Osteocyte (in vitro differentiated cells): ENCODE results near the gene AK1. TPM values are rescaled to one million over a fixed set of nuclear protein-coding genes. Genes with fewer than 3 reads are reported as not detected.

Experiments
- DNase-seq: peaks from one replicate; pipeline ENCODE4 v3.0.0; 2021; ENCODE audit warnings: mixed read lengths; ENCODE audit not compliant: unreplicated experiment; ENCODE audit errors: extremely low spot score
- H3K27ac Mint-ChIP-seq: one replicate; pipeline ENCODE4 v1.8.0; 2021; ENCODE audit warnings: mild to moderate bottlenecking, mixed read lengths; ENCODE audit not compliant: unreplicated experiment
- H3K27me3 Mint-ChIP-seq: one replicate; pipeline ENCODE4 v1.8.0; 2021; ENCODE audit warnings: mixed read lengths; ENCODE audit not compliant: unreplicated experiment
- H3K36me3 Mint-ChIP-seq: one replicate; pipeline ENCODE4 v1.8.0; 2021; ENCODE audit warnings: mixed read lengths; ENCODE audit not compliant: unreplicated experiment
- H3K4me1 Mint-ChIP-seq: one replicate; pipeline ENCODE4 v1.8.0; 2021; ENCODE audit warnings: mixed read lengths; ENCODE audit not compliant: unreplicated experiment
- H3K4me3 Mint-ChIP-seq: one replicate; pipeline ENCODE4 v1.8.0; 2021; ENCODE audit warnings: mild to moderate bottlenecking, moderate library complexity, mixed read lengths; ENCODE audit not compliant: unreplicated experiment
- H3K9me3 Mint-ChIP-seq: one replicate; pipeline ENCODE4 v1.8.0; 2021; ENCODE audit warnings: mixed read lengths; ENCODE audit not compliant: unreplicated experiment
- CTCF ChIP-seq: fragments of 200-600 bp; sonication (generic); IDR thresholded peaks from 2 replicates; pipeline ENCODE4 v1.5.0; 2021; ENCODE audit warnings: antibody characterized with exemption, mild to moderate bottlenecking, moderate library complexity
- total RNA-seq: library from RNA; stranded (reverse); gene quantifications from 2 replicates; pipeline ENCODE4 v1.2.1, GENCODE V29; 2021

Gene AK1
- total RNA-seq, 1 donor from 2014 or later: 57.6 TPM

DNA sequence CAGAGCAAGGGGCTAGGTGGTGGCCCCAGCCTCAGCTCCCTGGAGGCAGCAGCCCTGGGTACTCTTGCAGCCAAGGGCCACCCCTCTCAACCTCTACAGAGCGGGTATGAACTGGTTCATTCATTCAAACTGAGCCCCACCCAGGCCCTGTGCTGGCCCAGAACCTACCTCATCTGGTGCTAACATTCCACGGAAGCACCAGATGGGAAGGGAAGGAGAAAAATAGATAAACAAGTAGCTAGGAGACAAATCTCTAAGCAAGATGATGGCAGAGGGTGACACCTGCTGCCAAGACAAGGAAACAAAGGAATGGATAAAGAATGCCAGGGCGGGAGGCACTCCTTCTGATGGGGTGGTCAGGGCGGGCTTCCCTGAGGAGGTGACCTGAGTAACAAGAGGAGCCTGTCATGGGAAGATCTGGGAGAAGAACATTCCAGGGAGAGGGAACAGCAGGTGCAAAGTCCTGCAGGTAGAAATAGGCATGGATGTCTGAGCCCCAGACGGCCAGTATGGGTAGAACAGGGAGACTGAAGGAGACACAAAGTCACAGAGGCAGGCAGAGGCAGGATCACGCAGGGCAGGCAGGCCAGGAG lies 33.2 kb upstream of the AK1 start:
- Mint-ChIP-seq H3K36me3 (peaks cover 2% of the 10 kb centered on the region), H3K27me3 (no peaks in the 10 kb centered on the region), H3K4me3 (no peak overlapping the region), H3K9me3 (no peaks in the 10 kb centered on the region), H3K27ac (peak overlapping the region; percentile 42), H3K4me1 (peaks cover 23% of the 10 kb centered on the region)
- no peak for DNase-seq
- peak; percentile 41 for TF ChIP-seq CTCF

GRCh38 chr9:127909839-127910273 lies 32.4 kb upstream of the AK1 start:
- Mint-ChIP-seq H3K9me3 (no peaks in the 10 kb centered on the region), H3K27ac (no peak overlapping the region), H3K36me3 (peaks cover 2% of the 10 kb centered on the region), H3K4me3 (no peak overlapping the region), H3K4me1 (peaks cover 26% of the 10 kb centered on the region), H3K27me3 (no peaks in the 10 kb centered on the region)
- DNase-seq: no peak
- TF ChIP-seq CTCF: no peak

DNA sequence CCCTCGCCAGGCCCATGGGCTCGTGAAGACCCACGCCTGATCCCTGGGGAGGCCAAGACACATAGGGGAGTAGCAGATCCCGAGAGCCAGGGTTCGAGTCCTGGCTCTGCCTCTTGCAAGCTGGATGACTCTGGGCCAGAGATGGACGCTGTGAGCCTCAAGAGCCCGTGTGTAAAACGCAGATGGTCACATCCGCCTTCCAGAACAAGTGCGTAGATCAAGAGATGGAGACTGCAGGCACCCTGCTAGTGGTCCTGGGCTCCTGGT lies 31.1 kb upstream of the AK1 start:
- TF ChIP-seq CTCF: no peak
- Mint-ChIP-seq H3K36me3 (peaks cover 2% of the 10 kb centered on the region), H3K27me3 (no peaks in the 10 kb centered on the region), H3K4me3 (no peak overlapping the region), H3K9me3 (no peaks in the 10 kb centered on the region), H3K27ac (no peak overlapping the region), H3K4me1 (peaks cover 35% of the 10 kb centered on the region)
- DNase-seq: no peak

DNA sequence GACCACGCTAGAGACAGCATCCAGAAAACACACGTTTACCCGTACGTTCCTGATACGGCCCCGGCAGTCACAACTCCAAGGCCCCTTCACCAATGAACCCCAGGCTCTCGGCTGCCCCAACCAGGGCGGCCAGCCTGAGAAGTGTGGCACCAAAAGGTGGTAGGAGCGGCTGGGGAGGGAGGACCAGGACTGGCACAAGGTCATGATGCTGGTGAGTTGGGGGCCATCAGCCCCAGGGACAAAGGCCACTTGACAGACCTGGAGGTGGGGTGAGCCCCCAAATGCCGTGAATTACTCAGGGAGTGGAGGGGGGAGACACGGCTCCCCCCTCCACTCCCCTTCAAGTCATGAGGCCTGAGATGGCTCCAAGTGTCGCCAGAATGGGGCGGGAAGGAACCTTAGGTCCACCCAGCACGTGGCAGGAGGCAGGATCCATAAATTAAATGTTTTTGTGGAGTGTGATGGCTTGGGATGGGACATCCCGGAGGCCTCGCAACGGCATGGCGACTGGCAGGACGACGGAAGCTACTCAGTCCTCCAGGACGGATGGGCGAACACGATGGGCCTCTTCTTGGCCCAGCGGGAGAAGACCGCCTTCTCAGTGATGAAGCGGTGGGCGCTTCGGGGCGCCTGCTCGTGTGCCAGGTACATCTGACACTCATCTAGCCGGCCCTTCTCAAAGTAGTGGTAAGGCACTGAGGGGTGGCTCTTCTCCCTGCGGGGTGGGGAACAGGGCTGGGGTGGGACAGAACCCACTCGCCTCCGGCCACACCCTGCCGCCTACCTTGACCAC lies 30.6 kb upstream of the AK1 start:
- no peak for DNase-seq
- peaks cover 41% of the 10 kb centered on the region for H3K4me1 Mint-ChIP-seq
- no peaks in the 10 kb centered on the region for H3K27me3 Mint-ChIP-seq
- H3K27ac Mint-ChIP-seq: no peak overlapping the region
- TF ChIP-seq CTCF: no peak
- no peaks in the 10 kb centered on the region for H3K9me3 Mint-ChIP-seq
- peaks cover 2% of the 10 kb centered on the region for H3K36me3 Mint-ChIP-seq
- H3K4me3 Mint-ChIP-seq: no peak overlapping the region

DNA sequence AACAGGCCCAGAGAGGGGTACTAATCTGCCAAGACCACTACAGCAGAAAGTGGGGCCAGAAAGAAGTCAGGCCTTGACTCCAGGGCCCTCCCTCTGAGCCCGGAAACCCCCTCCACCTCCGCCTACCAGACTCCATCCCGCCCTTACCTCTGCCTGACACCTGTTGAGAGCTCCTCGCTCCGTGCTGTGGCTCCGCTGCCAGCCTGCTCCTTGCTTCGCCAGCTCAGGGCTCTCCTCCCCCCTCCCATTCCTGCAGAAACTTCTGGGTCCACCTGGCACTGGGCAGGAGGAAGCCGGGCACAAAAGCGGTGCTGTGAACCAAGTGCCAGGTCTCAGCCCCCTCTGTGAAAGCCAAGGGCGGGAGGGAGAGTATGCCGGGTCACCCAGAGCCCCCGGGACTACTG lies 28.3 kb upstream of the AK1 start:
- no peak overlapping the region for H3K4me3 Mint-ChIP-seq
- H3K27me3 Mint-ChIP-seq: no peaks in the 10 kb centered on the region
- H3K27ac Mint-ChIP-seq: peak overlapping the region; percentile 80
- TF ChIP-seq CTCF: no peak
- peaks cover 49% of the 10 kb centered on the region for H3K4me1 Mint-ChIP-seq
- no peak for DNase-seq
- H3K36me3 Mint-ChIP-seq: no peaks in the 10 kb centered on the region
- H3K9me3 Mint-ChIP-seq: no peaks in the 10 kb centered on the region
